Body of pancreas (tissue), 4 donors: Measurements from ENCODE around the gene CPLANE2. TPM values are rescaled to one million over a fixed set of nuclear protein-coding genes. Genes with fewer than 3 reads are reported as not detected.

Experiments
- ATAC-seq: fragments of 150-250 bp; one replicate; pipeline ENCODE4 v1.9.1; 2016
- DNase-seq, 4 donors: peaks; one replicate each; pipeline ENCODE4 v3.0.0-alpha.2; 2019
- H3K27ac ChIP-seq, 4 donors: fragments of 200-600 bp; sonication (generic); 1 replicate in 3 of 4; 2 replicates in 1 of 4; pipeline versions ENCODE4 v1.5.1 to v1.6.1; 2016 to 2019; ENCODE audit warnings: mild to moderate bottlenecking in 1 of 4, mixed read lengths in 1 of 4, moderate library complexity in 1 of 4
- H3K27me3 ChIP-seq, 2 donors: fragments of 200-600 bp; sonication (generic); one replicate each; pipeline ENCODE4 v1.6.0; 2016; ENCODE audit warnings: mild to moderate bottlenecking in 1 of 2
- H3K36me3 ChIP-seq, 2 donors: fragments of 200-600 bp; sonication (generic); replicated peaks in 1 of 2; 2 replicates each; pipeline ENCODE4 v1.5.1; 2016; ENCODE audit warnings: low read depth in 2 of 2; ENCODE audit not compliant: insufficient read depth in 1 of 2
- H3K4me1 ChIP-seq: fragments of 200-600 bp; sonication (generic); one replicate; pipeline ENCODE4 v1.6.0; 2016
- H3K4me3 ChIP-seq, 2 donors: fragments of 200-600 bp; sonication (generic); 1 replicate in 1 of 2; 2 replicates in 1 of 2; pipeline ENCODE4 v1.5.1; 2016 to 2019
- H3K9me3 ChIP-seq, 3 donors: fragments of 200-600 bp; sonication (generic); 1 replicate in 2 of 3; 2 replicates in 1 of 3; pipeline ENCODE4 v1.5.1; 2016
- CTCF ChIP-seq, 7 experiments: fragments of 450-650 bp in 4 of 7; fragments of 200-600 bp in 3 of 7; sonication (generic) in 3 of 7; IDR thresholded peaks; one replicate each; pipeline ENCODE4 v1.5.1; 2016 to 2019; ENCODE audit warnings: antibody characterized with exemption in 7 of 7
- POLR2A ChIP-seq, 3 donors: fragments of 450-650 bp; IDR thresholded peaks; one replicate each; pipeline ENCODE4 v1.6.1; 2016; ENCODE audit warnings: antibody characterized with exemption in 3 of 3, mild to moderate bottlenecking in 2 of 3
- WGBS, 2 donors: methylation state at CpG; one replicate each; pipeline ENCODE4 v1.1.5; 2017; 5-methylcytosine and 5-hydroxymethylcytosine counted together
- intact Hi-C: fragments of 100-400 bp; cut with DNase I; formaldehyde crosslinking; loops from one replicate; pipeline ENCODE4 v1.15.1; 2023
- total RNA-seq, 2 donors: library from RNA; depleted of rRNA; stranded (reverse); fragments of >200 nt; gene quantifications; one replicate each; pipeline ENCODE4 v1.1.0, GENCODE V29; 2016

The CPLANE2 gene
- total RNA-seq, 2 donors from 2014 or later, result 3.6 TPM

- no peak for TF ChIP-seq CTCF (IDR thresholded peaks at IDR 0.05)
- no peak for TF ChIP-seq POLR2A (IDR thresholded peaks at IDR 0.05)
- no peaks in the 10 kb centered on the region for H3K27me3 ChIP-seq
- no peaks in the 10 kb centered on the region for H3K36me3 ChIP-seq
- H3K9me3 ChIP-seq, result no peaks in the 10 kb centered on the region
- intact Hi-C loops, result no loop called here
- H3K4me3 ChIP-seq, result no peak overlapping the region
- no peak overlapping the region for H3K27ac ChIP-seq
- DNase-seq, result no peak
- ATAC-seq, result no peak
- peaks cover 17% of the 10 kb centered on the region for H3K4me1 ChIP-seq
- 82 to 94% methylated on average over 4 to 13 of the region's 13 CpGs for WGBS, 2 donors
These were observed 6.2 kb downstream of the CPLANE2 start for GRCh38 chr1:16230744-16231143.

GRCh38 chr1:16229976-16230740 lies 6.8 kb downstream of the CPLANE2 start:
- H3K9me3 ChIP-seq, result no peaks in the 10 kb centered on the region
- no peak overlapping the region for H3K4me3 ChIP-seq
- H3K4me1 ChIP-seq, result peaks cover 16% of the 10 kb centered on the region
- 81 to 84% methylated on average over 7 to 13 of the region's 13 CpGs for WGBS, 2 donors
- no peak overlapping the region for H3K27ac ChIP-seq
- ATAC-seq, result no peak
- no peak for TF ChIP-seq CTCF (IDR thresholded peaks at IDR 0.05)
- TF ChIP-seq POLR2A (IDR thresholded peaks at IDR 0.05), result no peak
- intact Hi-C loops, result no loop called here
- no peaks in the 10 kb centered on the region for H3K27me3 ChIP-seq
- no peak for DNase-seq
- H3K36me3 ChIP-seq, result no peaks in the 10 kb centered on the region

- TF ChIP-seq CTCF (IDR thresholded peaks at IDR 0.05), result no peak
- peak in 2 of 3 donors; percentile 58 to 59 for TF ChIP-seq POLR2A (IDR thresholded peaks at IDR 0.05)
- H3K27ac ChIP-seq, result peak overlapping the region; percentile 39 to 69 (median 54)
- H3K4me3 ChIP-seq, result no peak overlapping the region
- H3K36me3 ChIP-seq, result no peaks in the 10 kb centered on the region
- 19% methylated on average over 13 to 38 of the region's 46 CpGs for WGBS, 2 donors
- peaks cover 16% of the 10 kb centered on the region for H3K4me1 ChIP-seq
- ATAC-seq (peak; percentile 85), DNase-seq (peak; percentile 75 to 83 (median 80))
- intact Hi-C loops, result no loop called here
- no peaks in the 10 kb centered on the region for H3K9me3 ChIP-seq
- H3K27me3 ChIP-seq, result no peaks in the 10 kb centered on the region
These were observed 10.3 kb downstream of the CPLANE2 start for GRCh38 chr1:16226490-16227179.

- H3K27ac ChIP-seq, result peak overlapping the region in 3 of 4 donors; percentile 39 to 69 (median 67)
- intact Hi-C loops, result no loop called here
- peaks cover 16% of the 10 kb centered on the region for H3K4me1 ChIP-seq
- ATAC-seq, result no peak
- no peak for DNase-seq
- H3K27me3 ChIP-seq, result no peaks in the 10 kb centered on the region
- no peaks in the 10 kb centered on the region for H3K36me3 ChIP-seq
- 91 to 94% methylated on average over 7 of the region's 7 CpGs for WGBS, 2 donors
- TF ChIP-seq CTCF (IDR thresholded peaks at IDR 0.05), result no peak
- no peak for TF ChIP-seq POLR2A (IDR thresholded peaks at IDR 0.05)
- H3K9me3 ChIP-seq, result no peaks in the 10 kb centered on the region
- no peak overlapping the region for H3K4me3 ChIP-seq
These were observed 10.9 kb downstream of the CPLANE2 start for GRCh38 chr1:16226129-16226489.
